Measurements from ENCODE around the gene TNPO3.

TNPO3 gene

DNA sequence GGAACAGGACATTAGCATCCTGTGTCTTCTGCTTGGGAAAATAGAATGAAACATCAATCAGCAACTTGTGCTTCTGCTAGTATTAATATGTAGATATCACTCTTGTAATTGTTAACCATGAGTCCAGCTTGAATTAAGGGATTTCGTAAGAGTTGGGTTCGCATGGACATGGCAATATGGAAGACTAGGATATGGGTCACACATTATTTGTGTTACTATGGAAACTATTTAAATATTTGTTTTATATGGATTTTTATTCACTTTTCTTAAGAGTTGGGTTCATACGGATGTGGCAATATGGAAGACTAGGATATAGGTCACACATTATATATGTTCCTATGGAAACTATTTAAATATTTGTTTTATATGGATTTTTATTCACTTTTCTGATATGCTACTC lies 24.5 kb downstream of the TNPO3 start:
- TF ChIP-seq, protein P1, sequence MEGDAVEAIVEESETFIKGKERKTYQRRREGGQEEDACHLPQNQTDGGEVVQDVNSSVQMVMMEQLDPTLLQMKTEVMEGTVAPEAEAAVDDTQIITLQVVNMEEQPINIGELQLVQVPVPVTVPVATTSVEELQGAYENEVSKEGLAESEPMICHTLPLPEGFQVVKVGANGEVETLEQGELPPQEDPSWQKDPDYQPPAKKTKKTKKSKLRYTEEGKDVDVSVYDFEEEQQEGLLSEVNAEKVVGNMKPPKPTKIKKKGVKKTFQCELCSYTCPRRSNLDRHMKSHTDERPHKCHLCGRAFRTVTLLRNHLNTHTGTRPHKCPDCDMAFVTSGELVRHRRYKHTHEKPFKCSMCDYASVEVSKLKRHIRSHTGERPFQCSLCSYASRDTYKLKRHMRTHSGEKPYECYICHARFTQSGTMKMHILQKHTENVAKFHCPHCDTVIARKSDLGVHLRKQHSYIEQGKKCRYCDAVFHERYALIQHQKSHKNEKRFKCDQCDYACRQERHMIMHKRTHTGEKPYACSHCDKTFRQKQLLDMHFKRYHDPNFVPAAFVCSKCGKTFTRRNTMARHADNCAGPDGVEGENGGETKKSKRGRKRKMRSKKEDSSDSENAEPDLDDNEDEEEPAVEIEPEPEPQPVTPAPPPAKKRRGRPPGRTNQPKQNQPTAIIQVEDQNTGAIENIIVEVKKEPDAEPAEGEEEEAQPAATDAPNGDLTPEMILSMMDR (IDR thresholded peaks at IDR 0.05; ENCODE audit: insufficient read depth, low read length, missing control alignments) = no peak
- no peak overlapping the region for H3K4me3 ChIP-seq (ENCODE audit: low read depth, low read length)
- ChIA-PET POLR2A (interaction anchor here (0.7 kb wide), 1 partner anchor 25 kb away, joined by 4 read pairs; the partner anchor contains the start of gene TNPO3), CTCF (interaction anchor here (0.8 kb wide), 1 partner anchor 65 kb away, joined by 4 read pairs; no protein-coding TSS in a partner anchor)
- no peak for DNase-seq (ENCODE audit: low read depth, low spot score)

DNA sequence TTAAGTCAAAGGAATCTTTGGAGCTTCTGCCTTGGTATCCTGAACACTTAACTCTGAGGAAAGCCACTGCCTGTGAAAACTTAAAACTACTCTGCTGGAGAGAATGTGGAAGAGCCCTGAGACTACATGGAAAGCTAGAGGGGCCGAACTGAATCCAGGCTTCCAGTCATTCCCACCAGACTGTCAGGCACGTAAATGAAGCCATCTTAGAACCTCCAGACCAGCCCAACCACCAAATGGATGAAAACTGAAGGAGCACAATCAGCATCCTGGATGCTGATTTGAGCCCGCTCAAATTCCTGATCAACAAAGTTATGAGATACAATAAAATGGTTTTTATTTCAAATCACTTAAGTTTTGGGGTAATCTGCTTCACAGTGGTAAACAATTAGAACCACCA lies 30.8 kb downstream of the TNPO3 start:
- CTCF ChIA-PET = interaction anchor here (0.8 to 1.7 kb wide), 2 partner anchors 12 to 67 kb away, joined by 3 to 4 read pairs; no protein-coding TSS in a partner anchor

DNA sequence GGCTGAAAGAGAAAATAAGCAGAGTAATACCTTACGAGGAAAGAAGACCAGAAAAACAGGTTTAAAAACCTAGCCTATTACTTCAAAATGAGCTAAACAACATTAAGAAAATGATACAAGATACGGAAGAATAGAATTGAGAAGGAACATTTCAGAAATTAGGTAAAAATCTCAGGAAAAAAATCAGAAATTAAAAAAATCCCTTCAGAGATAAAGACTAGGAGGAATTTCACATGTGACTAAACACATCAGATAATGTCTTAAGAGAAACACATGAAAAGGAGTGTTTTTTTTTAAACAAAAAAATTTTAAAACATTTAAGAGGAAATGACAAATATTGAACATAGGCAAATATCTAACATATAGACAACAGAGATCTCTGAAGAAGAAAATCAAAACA lies 33.3 kb downstream of the TNPO3 start:
- TF ChIP-seq, protein P1 (IDR thresholded peaks at IDR 0.05; ENCODE audit: insufficient read depth, low read length, missing control alignments) = no peak
- no peak overlapping the region for H3K4me3 ChIP-seq (ENCODE audit: low read depth, low read length)
- ChIA-PET POLR2A (no interaction called here), CTCF (interaction anchor here (0.7 to 0.9 kb wide), 2 partner anchors 9 to 32 kb away, joined by 3 read pairs; no protein-coding TSS in a partner anchor)
- DNase-seq (ENCODE audit: low read depth, low spot score) = no peak

More for the DNA sequence above, 30.8 kb downstream of the TNPO3 start:
- DNase-seq (ENCODE audit: low read depth, low spot score) = no peak
- POLR2A ChIA-PET = no interaction called here
- H3K4me3 ChIP-seq (ENCODE audit: low read depth, low read length) = no peak overlapping the region
- TF ChIP-seq, protein P1 (IDR thresholded peaks at IDR 0.05; ENCODE audit: insufficient read depth, low read length, missing control alignments) = no peak

DNA sequence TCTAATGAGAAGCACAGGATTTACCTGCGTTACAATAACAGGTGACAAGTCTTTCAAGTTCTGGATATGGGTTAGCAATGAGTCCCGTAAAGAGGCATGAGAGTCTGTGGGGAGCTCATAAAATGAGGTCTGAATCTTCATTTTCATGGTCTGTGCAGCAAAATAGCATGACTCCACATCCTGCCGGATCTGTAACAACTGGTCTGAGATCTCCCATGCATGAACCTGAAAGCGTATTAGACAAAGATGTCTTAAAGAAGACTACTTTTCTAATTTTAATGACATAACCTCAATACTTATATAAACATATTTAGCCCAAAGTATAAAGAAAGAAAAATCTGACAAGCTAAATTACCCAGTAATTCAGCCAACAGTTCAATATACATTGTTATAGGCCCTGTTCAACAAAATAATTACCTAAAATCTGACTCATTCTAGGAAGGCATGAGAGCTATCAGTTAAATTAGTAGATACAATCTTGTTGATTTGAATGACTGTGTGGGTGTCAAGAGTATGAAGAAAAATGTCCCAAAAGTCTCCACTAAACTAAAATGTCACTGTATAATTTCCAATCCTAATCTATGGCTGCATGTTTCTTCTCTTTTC lies 36.9 kb downstream of the TNPO3 start:
- no peak overlapping the region for H3K4me3 ChIP-seq (ENCODE audit: low read depth, low read length)
- ChIA-PET POLR2A (no interaction called here), CTCF (interaction anchor here (1.0 to 2.8 kb wide), 3 partner anchors 9 to 74 kb away, joined by 3 to 11 read pairs (median 6); no protein-coding TSS in a partner anchor)
- no peak for DNase-seq (ENCODE audit: low read depth, low spot score)
- TF ChIP-seq, protein P1 (IDR thresholded peaks at IDR 0.05; ENCODE audit: insufficient read depth, low read length, missing control alignments) = no peak

DNA sequence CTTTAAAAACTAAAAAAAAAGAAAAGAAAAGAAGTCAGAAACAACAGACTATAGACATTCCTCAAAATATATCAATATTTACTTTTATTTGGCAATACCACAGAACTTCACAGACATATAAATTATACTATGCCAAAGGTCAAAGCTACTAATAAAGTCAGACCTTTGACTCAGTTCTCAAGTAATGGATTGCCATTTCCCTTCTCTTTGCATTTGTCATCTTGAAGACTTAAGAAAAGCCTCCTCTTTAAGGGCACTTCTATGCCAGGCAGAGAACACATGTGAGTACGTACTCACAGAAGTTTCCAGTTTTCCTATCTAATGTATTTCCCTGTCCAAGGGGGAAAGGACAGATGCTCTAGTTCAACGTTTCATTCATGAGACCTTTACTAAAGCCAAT lies 37.6 kb downstream of the TNPO3 start:
- POLR2A ChIA-PET = no interaction called here
- TF ChIP-seq, protein P1 (IDR thresholded peaks at IDR 0.05; ENCODE audit: insufficient read depth, low read length, missing control alignments) = no peak
- no peak overlapping the region for H3K4me3 ChIP-seq (ENCODE audit: low read depth, low read length)
- CTCF ChIA-PET = interaction anchor here (0.7 to 1.2 kb wide), 2 partner anchors 11 to 43 kb away, joined by 3 to 4 read pairs; no protein-coding TSS in a partner anchor
- DNase-seq (ENCODE audit: low read depth, low spot score) = no peak

DNA sequence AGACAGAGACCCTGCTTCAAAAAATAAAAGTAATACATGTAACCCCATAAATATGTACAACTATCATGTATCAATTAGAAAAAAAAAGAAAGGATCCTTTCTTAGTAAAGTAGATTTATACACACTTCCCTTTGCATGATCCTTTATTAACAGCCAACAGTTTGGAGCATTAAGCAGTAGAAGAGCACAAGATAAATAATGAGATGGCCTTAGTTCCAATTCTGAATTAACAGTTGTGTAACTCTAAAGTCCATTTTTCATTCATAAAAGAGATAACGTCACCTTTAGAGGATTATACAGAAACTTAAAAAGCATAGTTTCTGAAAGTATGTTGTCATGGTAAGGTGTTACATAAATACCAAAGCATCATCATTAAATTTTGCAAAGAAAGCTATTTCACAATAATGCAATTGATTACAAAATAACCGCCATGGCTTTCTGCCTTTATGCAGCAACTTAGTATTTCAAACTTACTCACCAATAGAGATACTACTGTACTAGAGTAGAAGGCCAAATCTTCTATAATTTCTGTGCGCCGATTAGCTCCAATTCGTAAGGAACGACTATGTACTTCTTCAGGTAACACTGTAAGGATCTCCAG lies 40.3 kb downstream of the TNPO3 start:
- TF ChIP-seq, protein P1 (IDR thresholded peaks at IDR 0.05; ENCODE audit: insufficient read depth, low read length, missing control alignments) = no peak
- no peak for DNase-seq (ENCODE audit: low read depth, low spot score)
- H3K4me3 ChIP-seq (ENCODE audit: low read depth, low read length) = no peak overlapping the region
- POLR2A ChIA-PET = no interaction called here
- CTCF ChIA-PET = interaction anchor here (0.9 kb wide), 1 partner anchor 81 kb away, joined by 4 read pairs; no protein-coding TSS in a partner anchor

All from AG04449 (cell line).